Measurements from ENCODE around the gene FBLN2. TPM values are rescaled to one million over a fixed set of nuclear protein-coding genes. Genes with fewer than 3 reads are reported as not detected.

Gene FBLN2
- polyA plus RNA-seq, 1 donor (not counting 4 experiments of a cell fraction or from before 2014, with no cell fraction given): 0.72 TPM

DNA sequence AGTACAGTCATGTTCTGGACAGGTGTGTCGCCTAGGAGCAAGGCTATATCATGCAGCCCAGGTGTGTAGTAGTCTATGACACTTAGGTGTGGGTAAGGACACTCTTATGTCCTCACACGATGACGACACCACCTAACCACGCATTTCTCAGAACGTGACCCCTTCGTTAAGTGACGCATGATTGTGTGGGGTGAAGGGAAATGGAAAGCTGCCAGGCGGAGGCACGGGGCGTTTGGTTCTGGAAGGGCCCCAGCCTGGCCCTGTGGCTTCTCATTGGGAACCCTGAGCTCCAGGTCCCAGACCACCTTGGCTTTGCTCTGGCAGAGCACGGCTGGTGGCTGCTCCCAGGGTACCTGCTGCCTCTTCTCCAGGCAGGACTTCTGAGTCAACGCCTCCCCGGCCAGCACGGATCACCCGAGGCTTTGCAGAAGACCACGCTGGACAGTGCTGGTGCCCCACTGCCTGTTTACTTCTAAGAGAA, 39.3 kb downstream of the FBLN2 start:
- H3K27ac ChIP-seq (ENCODE audit: control insufficient read depth, insufficient read depth, low read length): no peak overlapping the region
- no peak overlapping the region for H3K9ac ChIP-seq (ENCODE audit: control insufficient read depth, extremely low read depth, insufficient read depth, low read length)
- no peaks in the 10 kb centered on the region for H4K20me1 ChIP-seq (ENCODE audit: control insufficient read depth, extremely low read depth, insufficient read depth, low read length)
- H3K9me1 ChIP-seq (ENCODE audit: control insufficient read depth, extremely low read depth, insufficient read depth, low read length): no peaks in the 10 kb centered on the region
- H3K79me2 ChIP-seq (ENCODE audit: control insufficient read depth, insufficient read depth, low read length): no peaks in the 10 kb centered on the region
- no peaks in the 10 kb centered on the region for H3K27me3 ChIP-seq (ENCODE audit: control insufficient read depth, extremely low read depth, insufficient read depth, low read length)
- FAIRE-seq (no peak), DNase-seq (ENCODE audit: low read depth, low spot score) (no peak)
- no peaks in the 10 kb centered on the region for H3K36me3 ChIP-seq (ENCODE audit: control insufficient read depth in 2 of 2, extremely low read depth in 1 of 2, insufficient read depth in 2 of 2, low read length in 2 of 2)
- H3K4me2 ChIP-seq (ENCODE audit: control insufficient read depth, extremely low read depth, insufficient read depth, low read depth, low read length): no peak overlapping the region
- no peak overlapping the region for H3K4me3 ChIP-seq (ENCODE audit: control insufficient read depth in 2 of 3, extremely low read depth in 1 of 3, insufficient read depth in 2 of 3, low read depth in 1 of 3, low read length in 3 of 3)
- H2AFZ ChIP-seq (ENCODE audit: control insufficient read depth, low read length): no peak overlapping the region
- no peaks in the 10 kb centered on the region for H3K4me1 ChIP-seq (ENCODE audit: control insufficient read depth, extremely low read depth, insufficient read depth, low read length)
- no peaks in the 10 kb centered on the region for H3K9me3 ChIP-seq (ENCODE audit: control insufficient read depth, low read depth, low read length)
- dilution Hi-C loops (cut with MboI; ENCODE audit: extremely low pct_ligation_motif_present, low sequenced_read_pairs): no loop called here
- TF ChIP-seq, protein P1, sequence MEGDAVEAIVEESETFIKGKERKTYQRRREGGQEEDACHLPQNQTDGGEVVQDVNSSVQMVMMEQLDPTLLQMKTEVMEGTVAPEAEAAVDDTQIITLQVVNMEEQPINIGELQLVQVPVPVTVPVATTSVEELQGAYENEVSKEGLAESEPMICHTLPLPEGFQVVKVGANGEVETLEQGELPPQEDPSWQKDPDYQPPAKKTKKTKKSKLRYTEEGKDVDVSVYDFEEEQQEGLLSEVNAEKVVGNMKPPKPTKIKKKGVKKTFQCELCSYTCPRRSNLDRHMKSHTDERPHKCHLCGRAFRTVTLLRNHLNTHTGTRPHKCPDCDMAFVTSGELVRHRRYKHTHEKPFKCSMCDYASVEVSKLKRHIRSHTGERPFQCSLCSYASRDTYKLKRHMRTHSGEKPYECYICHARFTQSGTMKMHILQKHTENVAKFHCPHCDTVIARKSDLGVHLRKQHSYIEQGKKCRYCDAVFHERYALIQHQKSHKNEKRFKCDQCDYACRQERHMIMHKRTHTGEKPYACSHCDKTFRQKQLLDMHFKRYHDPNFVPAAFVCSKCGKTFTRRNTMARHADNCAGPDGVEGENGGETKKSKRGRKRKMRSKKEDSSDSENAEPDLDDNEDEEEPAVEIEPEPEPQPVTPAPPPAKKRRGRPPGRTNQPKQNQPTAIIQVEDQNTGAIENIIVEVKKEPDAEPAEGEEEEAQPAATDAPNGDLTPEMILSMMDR (optimal IDR thresholded peaks at IDR 0.05 in 1 of 3, IDR thresholded peaks at IDR 0.05 in 1 of 3, conservative IDR thresholded peaks at IDR 0.05 in 1 of 3; ENCODE audit: extremely low read depth in 1 of 3, insufficient read depth in 2 of 3, low read length in 3 of 3): no peak
- TF ChIP-seq EZH2 (IDR thresholded peaks at IDR 0.05; ENCODE audit: low read length): no peak

DNA sequence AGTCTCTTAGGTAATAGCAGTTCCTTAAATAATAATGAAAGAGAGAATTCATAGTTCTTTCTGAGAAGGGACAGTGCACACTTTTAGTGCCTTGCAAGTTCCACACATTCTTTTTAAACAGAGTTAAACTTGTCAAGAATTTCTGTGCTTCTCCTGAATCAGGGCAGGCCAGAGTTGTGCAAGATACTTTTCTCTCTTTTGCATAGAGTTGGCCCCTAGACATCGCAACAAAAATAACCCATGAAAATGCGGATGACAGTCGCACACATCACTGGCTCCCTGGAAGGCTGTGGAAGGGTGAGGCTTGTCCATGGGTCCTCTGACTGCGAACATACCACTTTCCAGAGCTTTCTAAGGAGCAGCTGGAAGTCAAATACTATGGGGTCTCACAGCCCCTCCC, 40.1 kb downstream of the FBLN2 start:
- H3K9ac ChIP-seq (ENCODE audit: control insufficient read depth, extremely low read depth, insufficient read depth, low read length): no peak overlapping the region
- FAIRE-seq: no peak
- no peak for TF ChIP-seq EZH2 (IDR thresholded peaks at IDR 0.05; ENCODE audit: low read length)
- TF ChIP-seq, protein P1 (optimal IDR thresholded peaks at IDR 0.05 in 1 of 3, IDR thresholded peaks at IDR 0.05 in 1 of 3, conservative IDR thresholded peaks at IDR 0.05 in 1 of 3; ENCODE audit: extremely low read depth in 1 of 3, insufficient read depth in 2 of 3, low read length in 3 of 3): no peak
- H3K36me3 ChIP-seq (ENCODE audit: control insufficient read depth in 2 of 2, extremely low read depth in 1 of 2, insufficient read depth in 2 of 2, low read length in 2 of 2): no peaks in the 10 kb centered on the region
- no peaks in the 10 kb centered on the region for H3K79me2 ChIP-seq (ENCODE audit: control insufficient read depth, insufficient read depth, low read length)
- H3K4me3 ChIP-seq (ENCODE audit: control insufficient read depth in 2 of 3, extremely low read depth in 1 of 3, insufficient read depth in 2 of 3, low read depth in 1 of 3, low read length in 3 of 3): no peak overlapping the region
- H4K20me1 ChIP-seq (ENCODE audit: control insufficient read depth, extremely low read depth, insufficient read depth, low read length): no peaks in the 10 kb centered on the region
- no peaks in the 10 kb centered on the region for H3K4me1 ChIP-seq (ENCODE audit: control insufficient read depth, extremely low read depth, insufficient read depth, low read length)
- no peak overlapping the region for H3K4me2 ChIP-seq (ENCODE audit: control insufficient read depth, extremely low read depth, insufficient read depth, low read depth, low read length)
- dilution Hi-C loops (cut with MboI; ENCODE audit: extremely low pct_ligation_motif_present, low sequenced_read_pairs): no loop called here
- H3K9me3 ChIP-seq (ENCODE audit: control insufficient read depth, low read depth, low read length): no peaks in the 10 kb centered on the region
- no peak for DNase-seq (ENCODE audit: low read depth, low spot score)
- H3K9me1 ChIP-seq (ENCODE audit: control insufficient read depth, extremely low read depth, insufficient read depth, low read length): no peaks in the 10 kb centered on the region
- no peaks in the 10 kb centered on the region for H3K27me3 ChIP-seq (ENCODE audit: control insufficient read depth, extremely low read depth, insufficient read depth, low read length)
- H2AFZ ChIP-seq (ENCODE audit: control insufficient read depth, low read length): no peak overlapping the region
- no peak overlapping the region for H3K27ac ChIP-seq (ENCODE audit: control insufficient read depth, insufficient read depth, low read length)

All from keratinocyte (primary cell).